ENCODE measurements around the gene ATP6V0B. TPM values are rescaled to one million over a fixed set of nuclear protein-coding genes. Genes with fewer than 3 reads are reported as not detected.

The ATP6V0B gene
- polyA plus RNA-seq (2013, experiment 1 of 2) = 56.2 TPM
- 55.4 TPM for polyA plus RNA-seq (2013, experiment 2 of 2)

DNA sequence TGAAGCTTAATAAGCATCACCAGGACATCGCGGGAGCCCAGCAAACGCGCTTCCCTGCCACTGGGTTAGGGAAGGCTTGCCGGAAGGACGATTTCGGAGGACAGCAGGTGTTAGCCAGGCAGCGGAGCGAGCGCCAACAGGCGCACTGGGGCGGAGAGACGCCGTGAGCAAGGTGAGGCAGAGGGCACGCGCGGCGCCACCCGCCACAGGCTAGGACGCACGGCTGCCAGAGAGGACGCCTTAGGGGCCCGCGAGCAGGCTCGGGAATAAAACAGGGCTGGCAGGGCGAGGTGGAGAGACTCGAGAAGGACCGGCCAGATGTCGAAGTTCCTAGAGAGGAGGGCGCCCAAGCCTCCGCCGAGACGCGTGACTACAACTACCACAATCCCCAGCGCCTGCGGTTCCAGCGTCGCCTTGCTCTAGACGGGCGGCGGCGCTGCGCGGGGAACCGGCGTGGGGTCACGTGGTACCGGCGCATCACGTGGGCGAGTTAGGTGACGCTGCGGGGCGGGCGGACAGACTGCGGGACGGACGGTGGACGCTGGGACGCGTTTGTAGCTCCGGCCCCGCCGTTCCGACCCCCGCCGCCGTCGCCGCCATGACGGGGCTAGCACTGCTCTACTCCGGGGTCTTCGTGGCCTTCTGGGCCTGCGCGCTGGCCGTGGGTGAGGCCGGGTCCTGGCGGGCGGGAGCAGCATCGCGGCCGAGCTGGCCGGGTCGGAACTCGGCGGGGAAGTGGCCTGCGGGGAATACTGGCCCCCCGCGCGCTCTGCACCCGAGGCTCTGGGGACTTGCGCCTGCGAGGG, at the start of gene ATP6V0B:
Gene ATP6V0B, plus strand, starts transcription at position 518 of the 806 bp plus-strand sequence. Its CDS starts 81 bp downstream, at position 599.
- Histone ChIP-seq H3K27me3 (ENCODE audit: insufficient read depth, low read length, poor library complexity) (no peaks in the 10 kb centered on the region), H3K4me1 (ENCODE audit: control insufficient read depth, low read depth, low read length) (peaks cover 2% of the 10 kb centered on the region), H4K5ac (ENCODE audit: low read length) (no peak within 1 kb of the TSS), H3K56ac (ENCODE audit: low read length) (peak within 1 kb of the TSS; percentile 99), H3K9ac (ENCODE audit: low read length) (peak within 1 kb of the TSS; percentile 97), H3K36me3 (ENCODE audit: control insufficient read depth, insufficient read depth, low read length) (peaks cover 5% of the 10 kb centered on the region), H3K79me2 (ENCODE audit: control insufficient read depth, insufficient read depth, low read length) (peaks cover 20% of the 10 kb centered on the region), H3K27ac (ENCODE audit: low read depth, low read length) (peak within 1 kb of the TSS; percentile 45), H3K4ac (ENCODE audit: low read depth, low read length) (peak within 1 kb of the TSS; percentile 40), H3K18ac (ENCODE audit: low read length) (peak within 1 kb of the TSS; percentile 16), H2BK5ac (ENCODE audit: low read length) (peak within 1 kb of the TSS; percentile 51), H2BK120ac (ENCODE audit: low read depth, low read length) (no peak within 1 kb of the TSS), H4K8ac (ENCODE audit: low read depth, low read length) (no peak within 1 kb of the TSS), H3K79me1 (ENCODE audit: low read length) (peaks cover 30% of the 10 kb centered on the region), H2BK15ac (replicated peaks; ENCODE audit: low read depth) (no peak within 1 kb of the TSS), H2AK5ac (ENCODE audit: low read length) (no peak within 1 kb of the TSS), H3K4me3 (ENCODE audit: low read length) (peak within 1 kb of the TSS; percentile 86), H3K4me2 (ENCODE audit: low read length) (peak within 1 kb of the TSS; percentile 95), H3K23ac (ENCODE audit: low read length) (peak within 1 kb of the TSS; percentile 1)
- no CpG with 5 or more reads among the region's 93 CpGs for WGBS (ENCODE audit: extremely low coverage, insufficient coverage, low lambda C conversion rate)
- DNase-seq = peak; percentile 97

DNA sequence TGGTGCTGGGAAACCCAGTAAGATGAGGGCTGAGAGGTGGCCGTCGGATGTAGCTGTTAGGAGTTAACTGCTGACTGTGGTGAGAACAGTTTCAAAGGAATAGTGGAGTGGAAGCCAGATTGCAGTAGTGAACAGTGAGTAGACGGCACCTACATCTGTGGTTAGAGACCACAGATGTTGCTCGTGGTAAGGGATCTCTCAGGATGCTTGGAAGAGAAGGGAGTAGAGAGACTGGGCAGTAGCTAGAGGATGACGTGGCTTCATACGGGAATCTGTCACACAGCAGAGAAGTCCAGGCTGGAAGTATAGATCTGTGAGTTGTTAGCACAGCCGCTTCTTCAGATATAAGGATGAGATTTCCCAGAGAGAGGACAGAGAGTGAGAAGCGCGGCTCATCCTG, 48.9 kb upstream of the ATP6V0B start:
- H3K79me2 ChIP-seq (ENCODE audit: control insufficient read depth, insufficient read depth, low read length) = no peaks in the 10 kb centered on the region
- H2AK5ac ChIP-seq (ENCODE audit: low read length) = no peak overlapping the region
- H3K4me2 ChIP-seq (ENCODE audit: low read length) = no peak overlapping the region
- no peak overlapping the region for H3K4me3 ChIP-seq (ENCODE audit: low read length)
- H3K4me1 ChIP-seq (ENCODE audit: control insufficient read depth, low read depth, low read length) = peaks cover 3% of the 10 kb centered on the region
- H3K18ac ChIP-seq (ENCODE audit: low read length) = no peak overlapping the region
- no peak overlapping the region for H2BK120ac ChIP-seq (ENCODE audit: low read depth, low read length)
- no peak overlapping the region for H4K5ac ChIP-seq (ENCODE audit: low read length)
- no peak overlapping the region for H3K4ac ChIP-seq (ENCODE audit: low read depth, low read length)
- H3K27ac ChIP-seq (ENCODE audit: low read depth, low read length) = no peak overlapping the region
- no CpG with 5 or more reads among the region's 9 CpGs for WGBS (ENCODE audit: extremely low coverage, insufficient coverage, low lambda C conversion rate)
- H3K23ac ChIP-seq (ENCODE audit: low read length) = no peak overlapping the region
- DNase-seq = no peak
- no peak overlapping the region for H3K56ac ChIP-seq (ENCODE audit: low read length)
- no peaks in the 10 kb centered on the region for H3K36me3 ChIP-seq (ENCODE audit: control insufficient read depth, insufficient read depth, low read length)
- H2BK15ac ChIP-seq (replicated peaks; ENCODE audit: low read depth) = no peak overlapping the region
- H4K8ac ChIP-seq (ENCODE audit: low read depth, low read length) = no peak overlapping the region
- H3K27me3 ChIP-seq (ENCODE audit: insufficient read depth, low read length, poor library complexity) = no peaks in the 10 kb centered on the region
- no peak overlapping the region for H2BK5ac ChIP-seq (ENCODE audit: low read length)
- no peaks in the 10 kb centered on the region for H3K79me1 ChIP-seq (ENCODE audit: low read length)
- no peak overlapping the region for H3K9ac ChIP-seq (ENCODE audit: low read length)

DNA sequence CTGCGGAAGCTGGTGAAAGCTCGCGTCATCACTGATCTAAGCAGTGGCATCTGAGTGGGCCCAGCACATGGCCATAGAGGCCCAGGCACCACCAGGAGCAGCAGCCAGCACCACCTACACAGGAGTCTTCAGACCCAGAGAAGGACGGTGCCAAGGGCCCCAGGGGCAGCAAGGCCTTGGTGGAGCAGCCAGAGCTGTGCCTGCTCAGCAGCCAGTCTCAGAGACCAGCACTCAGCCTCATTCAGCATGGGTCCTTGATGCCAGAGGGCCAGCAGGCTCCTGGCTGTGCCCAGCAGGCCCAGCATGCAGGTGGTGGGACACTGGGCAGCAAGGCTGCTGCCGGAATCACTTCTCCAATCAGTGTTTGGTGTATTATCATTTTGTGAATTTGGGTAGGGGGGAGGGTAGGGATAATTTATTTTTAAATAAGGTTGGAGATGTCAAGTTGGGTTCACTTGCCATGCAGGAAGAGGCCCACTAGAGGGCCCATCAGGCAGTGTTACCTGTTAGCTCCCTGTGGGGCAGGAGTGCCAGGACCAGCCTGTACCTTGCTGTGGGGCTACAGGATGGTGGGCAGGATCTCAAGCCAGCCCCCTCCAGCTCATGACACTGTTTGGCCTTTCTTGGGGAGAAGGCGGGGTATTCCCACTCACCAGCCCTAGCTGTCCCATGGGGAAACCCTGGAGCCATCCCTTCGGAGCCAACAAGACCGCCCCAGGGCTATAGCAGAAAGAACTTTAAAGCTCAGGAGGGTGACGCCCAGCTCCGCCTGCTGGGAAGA, 44.4 kb upstream of the ATP6V0B start:
- Histone ChIP-seq H3K4me1 (ENCODE audit: control insufficient read depth, low read depth, low read length) (peaks cover 11% of the 10 kb centered on the region), H2AK5ac (ENCODE audit: low read length) (peak overlapping the region; percentile 81), H3K18ac (ENCODE audit: low read length) (no peak overlapping the region), H4K5ac (ENCODE audit: low read length) (no peak overlapping the region), H3K27ac (ENCODE audit: low read depth, low read length) (no peak overlapping the region), H3K4ac (ENCODE audit: low read depth, low read length) (peak overlapping the region; percentile 46), H3K23ac (ENCODE audit: low read length) (no peak overlapping the region), H3K79me1 (ENCODE audit: low read length) (no peaks in the 10 kb centered on the region), H3K56ac (ENCODE audit: low read length) (peak overlapping the region; percentile 71), H2BK120ac (ENCODE audit: low read depth, low read length) (no peak overlapping the region), H3K27me3 (ENCODE audit: insufficient read depth, low read length, poor library complexity) (no peaks in the 10 kb centered on the region), H4K8ac (ENCODE audit: low read depth, low read length) (no peak overlapping the region), H2BK15ac (replicated peaks; ENCODE audit: low read depth) (no peak overlapping the region), H3K4me3 (ENCODE audit: low read length) (no peak overlapping the region), H3K9ac (ENCODE audit: low read length) (no peak overlapping the region), H3K36me3 (ENCODE audit: control insufficient read depth, insufficient read depth, low read length) (no peaks in the 10 kb centered on the region), H3K4me2 (ENCODE audit: low read length) (no peak overlapping the region), H2BK5ac (ENCODE audit: low read length) (no peak overlapping the region), H3K79me2 (ENCODE audit: control insufficient read depth, insufficient read depth, low read length) (no peaks in the 10 kb centered on the region)
- WGBS (ENCODE audit: extremely low coverage, insufficient coverage, low lambda C conversion rate) = no CpG with 5 or more reads among the region's 10 CpGs
- DNase-seq = peak; percentile 72

DNA sequence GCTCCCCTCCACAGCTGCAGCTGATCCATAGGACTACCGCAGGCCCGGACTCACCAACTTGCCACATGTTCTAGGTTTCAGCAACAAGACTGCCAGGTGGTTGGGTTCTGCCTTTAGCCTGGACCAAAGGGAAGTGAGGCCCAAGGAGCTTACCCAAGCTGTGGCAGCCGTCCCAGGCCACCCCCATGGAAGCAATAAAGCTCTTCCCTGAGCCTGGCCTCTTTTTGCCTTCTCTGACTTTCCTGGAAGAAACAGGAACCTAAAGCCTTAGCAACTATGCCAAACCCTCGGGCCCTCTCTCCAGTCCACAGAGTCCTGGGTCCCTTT, 43.8 kb upstream of the ATP6V0B start:
- Histone ChIP-seq H3K36me3 (ENCODE audit: control insufficient read depth, insufficient read depth, low read length) (no peaks in the 10 kb centered on the region), H3K4me1 (ENCODE audit: control insufficient read depth, low read depth, low read length) (peaks cover 11% of the 10 kb centered on the region), H3K27ac (ENCODE audit: low read depth, low read length) (no peak overlapping the region), H3K79me1 (ENCODE audit: low read length) (no peaks in the 10 kb centered on the region), H3K9ac (ENCODE audit: low read length) (no peak overlapping the region), H3K56ac (ENCODE audit: low read length) (no peak overlapping the region), H4K8ac (ENCODE audit: low read depth, low read length) (no peak overlapping the region), H3K4me3 (ENCODE audit: low read length) (no peak overlapping the region), H3K18ac (ENCODE audit: low read length) (no peak overlapping the region), H2BK15ac (replicated peaks; ENCODE audit: low read depth) (no peak overlapping the region), H2BK120ac (ENCODE audit: low read depth, low read length) (no peak overlapping the region), H3K23ac (ENCODE audit: low read length) (no peak overlapping the region), H3K79me2 (ENCODE audit: control insufficient read depth, insufficient read depth, low read length) (no peaks in the 10 kb centered on the region), H3K4ac (ENCODE audit: low read depth, low read length) (no peak overlapping the region), H2AK5ac (ENCODE audit: low read length) (no peak overlapping the region), H3K4me2 (ENCODE audit: low read length) (no peak overlapping the region), H4K5ac (ENCODE audit: low read length) (no peak overlapping the region), H2BK5ac (ENCODE audit: low read length) (no peak overlapping the region), H3K27me3 (ENCODE audit: insufficient read depth, low read length, poor library complexity) (no peaks in the 10 kb centered on the region)
- no peak for DNase-seq
- no CpG with 5 or more reads among the region's 4 CpGs for WGBS (ENCODE audit: extremely low coverage, insufficient coverage, low lambda C conversion rate)

DNA sequence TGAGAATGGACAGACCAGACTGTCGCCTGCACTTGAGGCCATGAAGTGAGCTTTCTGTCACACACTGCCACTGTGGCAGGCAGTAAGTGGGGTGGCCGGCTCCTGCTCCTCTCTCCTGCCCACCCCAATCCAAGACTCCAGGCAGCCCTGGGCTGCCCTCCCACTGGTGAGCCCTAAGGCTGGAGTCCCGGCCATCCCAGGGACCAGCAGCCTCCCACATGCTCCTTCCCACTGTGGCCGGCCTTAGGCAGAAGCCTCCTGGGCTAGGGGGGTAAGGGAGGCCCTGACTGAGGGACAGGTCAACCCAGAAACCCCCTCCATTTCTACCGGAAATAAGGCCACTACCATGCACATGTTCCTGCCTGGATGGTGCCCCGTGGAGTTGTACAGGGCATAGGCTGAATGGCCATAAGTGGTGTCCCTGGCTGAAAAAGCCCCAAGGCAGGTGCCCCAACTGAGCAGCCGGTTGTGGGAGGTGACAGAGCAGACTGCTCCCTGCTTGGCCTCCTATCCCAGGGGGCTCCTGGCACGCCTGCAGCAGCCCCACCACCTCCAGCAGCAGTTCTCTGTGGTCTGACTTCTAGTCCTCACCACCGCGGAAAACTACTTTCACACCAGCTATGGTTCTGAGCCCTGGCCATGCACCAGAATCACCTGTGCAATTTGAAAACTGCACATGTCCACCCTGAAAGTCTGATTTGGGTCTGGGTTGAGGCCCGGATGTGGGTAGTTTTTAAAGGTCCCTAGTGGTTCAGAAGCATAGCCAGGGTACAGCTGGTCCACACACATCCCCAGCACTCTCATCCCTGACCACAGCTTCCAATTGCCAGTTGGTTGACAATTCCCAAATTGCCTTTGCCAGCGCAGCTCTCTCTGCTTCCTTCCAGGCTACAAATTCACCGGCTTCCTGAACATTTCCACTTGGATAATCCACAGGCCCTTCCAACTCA, 42.8 kb upstream of the ATP6V0B start:
- no peak overlapping the region for H3K9ac ChIP-seq (ENCODE audit: low read length)
- H2BK5ac ChIP-seq (ENCODE audit: low read length) = no peak overlapping the region
- no peaks in the 10 kb centered on the region for H3K36me3 ChIP-seq (ENCODE audit: control insufficient read depth, insufficient read depth, low read length)
- H3K79me2 ChIP-seq (ENCODE audit: control insufficient read depth, insufficient read depth, low read length) = no peaks in the 10 kb centered on the region
- no peak overlapping the region for H3K18ac ChIP-seq (ENCODE audit: low read length)
- no peak overlapping the region for H3K27ac ChIP-seq (ENCODE audit: low read depth, low read length)
- no peak overlapping the region for H3K56ac ChIP-seq (ENCODE audit: low read length)
- H3K79me1 ChIP-seq (ENCODE audit: low read length) = no peaks in the 10 kb centered on the region
- H4K8ac ChIP-seq (ENCODE audit: low read depth, low read length) = no peak overlapping the region
- no peak overlapping the region for H3K23ac ChIP-seq (ENCODE audit: low read length)
- peaks cover 11% of the 10 kb centered on the region for H3K4me1 ChIP-seq (ENCODE audit: control insufficient read depth, low read depth, low read length)
- H2AK5ac ChIP-seq (ENCODE audit: low read length) = no peak overlapping the region
- H2BK15ac ChIP-seq (replicated peaks; ENCODE audit: low read depth) = no peak overlapping the region
- H3K27me3 ChIP-seq (ENCODE audit: insufficient read depth, low read length, poor library complexity) = no peaks in the 10 kb centered on the region
- H2BK120ac ChIP-seq (ENCODE audit: low read depth, low read length) = no peak overlapping the region
- DNase-seq = no peak
- H3K4me3 ChIP-seq (ENCODE audit: low read length) = no peak overlapping the region
- no peak overlapping the region for H3K4ac ChIP-seq (ENCODE audit: low read depth, low read length)
- H4K5ac ChIP-seq (ENCODE audit: low read length) = no peak overlapping the region
- no CpG with 5 or more reads among the region's 13 CpGs for WGBS (ENCODE audit: extremely low coverage, insufficient coverage, low lambda C conversion rate)
- H3K4me2 ChIP-seq (ENCODE audit: low read length) = no peak overlapping the region

All from mesendoderm (in vitro differentiated cells).